Right lobe of liver (tissue), 6 donors: ENCODE data around the gene FOXP1. TPM values are rescaled to one million over a fixed set of nuclear protein-coding genes. Genes with fewer than 3 reads are reported as not detected.

Source experiments
- ATAC-seq, 4 donors: fragments of 200-7000 bp; cut with Tn5 transposase; one replicate each; pipeline ENCODE4 v1.9.1; 2020; ENCODE audit warnings: mild to moderate bottlenecking in 4 of 4, moderate library complexity in 4 of 4
- DNase-seq, 3 donors: peaks; one replicate each; pipeline ENCODE4 v3.0.0-alpha.2; 2020
- H3K27ac ChIP-seq, 3 donors: fragments of 200-600 bp; one replicate each; pipeline ENCODE4 v1.8.0; 2022
- H3K27me3 ChIP-seq, 2 donors: fragments of 200-600 bp; one replicate each; pipeline ENCODE4 v1.8.0; 2022
- H3K36me3 ChIP-seq, 4 donors: fragments of 200-600 bp; sonication (generic) in 1 of 4; one replicate each; pipeline versions ENCODE4 v1.5.1 to v1.8.0; 2017 to 2022; ENCODE audit warnings: control low read depth in 1 of 4
- H3K4me1 ChIP-seq, 4 donors: fragments of 200-600 bp; sonication (generic) in 1 of 4; one replicate each; pipeline versions ENCODE4 v1.5.1 to v1.8.0; 2017 to 2022; ENCODE audit warnings: control low read depth in 1 of 4
- H3K4me3 ChIP-seq, 3 donors: fragments of 200-600 bp; one replicate each; pipeline ENCODE4 v1.8.0; 2022
- H3K9me3 ChIP-seq, 4 donors: fragments of 200-600 bp; sonication (generic) in 1 of 4; one replicate each; pipeline versions ENCODE4 v1.5.1 to v1.8.0; 2017 to 2022; ENCODE audit warnings: control low read depth in 1 of 4
- CTCF ChIP-seq, 4 donors: fragments of 200-600 bp in 3 of 4; fragments of 450-650 bp in 1 of 4; IDR thresholded peaks; one replicate each; pipeline versions ENCODE4 v1.5.1 to v1.8.0; 2016 to 2022; ENCODE audit warnings: antibody characterized with exemption in 4 of 4, mild to moderate bottlenecking in 2 of 4
- POLR2A ChIP-seq: fragments of 450-650 bp; IDR thresholded peaks from one replicate; pipeline ENCODE4 v1.6.1; 2017; ENCODE audit warnings: antibody characterized with exemption, mild to moderate bottlenecking
- WGBS: methylation state at CpG from one replicate; pipeline ENCODE4 v1.1.6; 2018; ENCODE audit warnings: low coverage, low lambda C conversion rate; ENCODE audit not compliant: insufficient coverage; ENCODE audit errors: missing lambda C conversion rate; 5-methylcytosine and 5-hydroxymethylcytosine counted together
- intact Hi-C, 2 donors: fragments of 100-400 bp; cut with DNase I; formaldehyde crosslinking; loops; one replicate each; pipeline versions ENCODE4 v1.11.2 to v1.14.1; 2022
- total RNA-seq, 6 experiments: library from RNA; depleted of rRNA in 2 of 6; stranded (reverse); fragments of >200 nt in 2 of 6; fragmentation: NEBNext Ultra II Directional in 3 of 6; extraction: Animal tissue kit (Norgen Biotek cat#: 25700) in 3 of 6; gene quantifications; one replicate each; pipeline versions ENCODE4 v1.1.0 to v1.2.4, GENCODE V29; 2016 to 2023
- donor health status: DM: no; HTN: yes; CAD: no.
- donor health status: DM: no; HTN: no; CAD: no.
- donor health status: DM: no; HTN: no; CAD: no.
- donor health status: DM: no; HTN: yes; CAD: no.
- donor health status: DM: no; HTN: yes; CAD: no.

Gene FOXP1
- total RNA-seq, 6 experiments from 2014 or later = 26.7 to 47.7 (median 35.2) TPM

- H3K27me3 ChIP-seq = no peaks in the 10 kb centered on the region
- no peaks in the 10 kb centered on the region for H3K36me3 ChIP-seq
- DNase-seq (no peak), ATAC-seq (no peak)
- 53% methylated on average over 6 of the region's 6 CpGs for WGBS
- intact Hi-C loops = no loop called here
- no peak overlapping the region for H3K4me3 ChIP-seq
- TF ChIP-seq POLR2A = no peak
- no peak for TF ChIP-seq CTCF (IDR thresholded peaks at IDR 0.05)
- H3K27ac ChIP-seq = no peak overlapping the region
- no peaks in the 10 kb centered on the region for H3K9me3 ChIP-seq
- peaks cover 0 to 27% (median 3%) of the 10 kb centered on the region in 4 donors for H3K4me1 ChIP-seq
Observed at GRCh38 chr3:71303627-71304200, 279.8 kb downstream of the FOXP1 start.

- intact Hi-C loops = no loop called here
- Histone ChIP-seq H3K27me3 (no peaks in the 10 kb centered on the region), H3K27ac (peak overlapping the region in 1 of 3 donors; percentile 19), H3K36me3 (no peaks in the 10 kb centered on the region), H3K4me1 (peaks cover 0 to 27% (median 3%) of the 10 kb centered on the region in 4 donors), H3K4me3 (no peak overlapping the region), H3K9me3 (no peaks in the 10 kb centered on the region)
- 41% methylated on average over 2 of the region's 2 CpGs for WGBS
- ATAC-seq = peak; percentile 50 to 59 (median 54)
- no peak for DNase-seq
- TF ChIP-seq POLR2A = no peak
- no peak for TF ChIP-seq CTCF (IDR thresholded peaks at IDR 0.05)
Observed at GRCh38 chr3:71302604-71303003, 280.9 kb downstream of the FOXP1 start.

- intact Hi-C loops = no loop called here
- no peaks in the 10 kb centered on the region for H3K36me3 ChIP-seq
Observed at GRCh38 chr3:71300951-71301393, 282.6 kb downstream of the FOXP1 start.

GRCh38 chr3:71299160-71299559 is 284.4 kb downstream of the FOXP1 start:
- 92% methylated on average over 5 of the region's 5 CpGs for WGBS
- no peak for ATAC-seq
- H3K27ac ChIP-seq = no peak overlapping the region
- H3K4me1 ChIP-seq = peaks cover 0 to 15% (median 0%) of the 10 kb centered on the region in 4 donors
- no peaks in the 10 kb centered on the region for H3K36me3 ChIP-seq
- no peak overlapping the region for H3K4me3 ChIP-seq
- intact Hi-C loops = no loop called here
- no peak for DNase-seq
- no peaks in the 10 kb centered on the region for H3K9me3 ChIP-seq
- H3K27me3 ChIP-seq = no peaks in the 10 kb centered on the region
- TF ChIP-seq CTCF (IDR thresholded peaks at IDR 0.05) (no peak), POLR2A (no peak)

More at GRCh38 chr3:71300951-71301393, 282.6 kb downstream of the FOXP1 start:
- no peak overlapping the region for H3K4me3 ChIP-seq
- H3K4me1 ChIP-seq = peaks cover 0 to 27% (median under 1%) of the 10 kb centered on the region in 4 donors
- DNase-seq (no peak), ATAC-seq (no peak)
- no peaks in the 10 kb centered on the region for H3K9me3 ChIP-seq
- no peaks in the 10 kb centered on the region for H3K27me3 ChIP-seq
- WGBS = 62% methylated on average over 4 of the region's 4 CpGs
- TF ChIP-seq POLR2A (no peak), CTCF (IDR thresholded peaks at IDR 0.05) (no peak)
- no peak overlapping the region for H3K27ac ChIP-seq
